ENCODE measurements around the gene DACH1.

DACH1 gene

DNA sequence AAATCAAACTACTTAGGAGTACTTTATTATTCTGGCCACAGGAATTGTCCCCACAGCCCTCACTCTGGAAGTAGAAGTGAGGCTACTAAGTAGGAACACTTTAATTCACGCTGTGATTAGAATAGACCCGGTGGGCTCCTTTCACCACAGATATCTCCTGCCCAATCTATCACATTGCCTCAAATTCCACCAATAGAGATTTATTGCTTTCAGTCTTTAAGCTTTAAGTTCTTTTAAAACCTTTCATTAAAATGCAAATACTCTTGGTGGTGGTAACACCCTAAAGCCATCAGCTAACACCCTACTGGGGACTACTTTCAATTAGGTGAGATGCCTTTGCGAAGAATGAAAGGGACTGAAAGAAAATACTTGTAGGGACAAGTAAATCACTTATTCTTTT is 181.9 kb downstream of the DACH1 start:
- no peak for DNase-seq

- no peak for DNase-seq
These were observed 184.9 kb downstream of the DACH1 start for GRCh38 chr13:71681901-71682613.

- DNase-seq = no peak
These were observed 189.9 kb downstream of the DACH1 start for GRCh38 chr13:71677124-71677523.

DNA sequence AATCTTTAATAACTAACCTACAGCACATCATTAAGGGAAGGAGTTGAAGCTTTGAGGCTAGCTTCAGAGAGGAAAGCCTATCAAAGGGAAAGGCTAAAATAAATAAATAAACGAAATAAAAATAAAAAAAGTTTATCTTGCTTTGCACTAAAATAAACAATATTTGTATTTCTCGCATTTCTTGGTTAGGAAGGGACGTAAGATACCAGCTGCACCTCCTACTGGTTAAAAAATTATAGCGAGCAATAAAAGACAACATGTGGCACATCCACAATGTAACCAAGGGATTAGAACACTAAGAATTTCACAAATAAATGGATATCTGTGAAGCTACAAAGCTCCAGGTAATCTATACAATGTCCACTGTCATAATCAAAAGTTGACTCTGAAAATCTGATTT is 194.5 kb downstream of the DACH1 start:
- DNase-seq = no peak

DNA sequence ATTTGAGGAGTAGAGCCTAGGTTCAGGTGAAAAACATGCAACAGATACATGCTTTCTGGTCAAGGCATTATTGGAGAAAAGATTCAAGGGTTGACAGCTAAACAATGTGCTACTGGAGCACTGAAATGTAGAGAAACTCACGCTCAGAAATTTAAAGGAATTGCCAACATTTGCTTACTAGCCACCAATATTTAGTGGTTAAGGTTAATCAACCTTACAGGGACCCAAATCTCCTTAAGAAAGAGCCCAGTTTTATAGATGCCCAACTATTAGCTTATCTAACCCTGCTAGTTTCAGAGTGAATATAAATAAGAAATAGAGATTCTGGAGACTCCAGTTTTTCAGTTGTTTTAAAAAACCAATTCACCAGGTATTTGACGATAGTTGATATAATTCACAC is 203.6 kb downstream of the DACH1 start:
- DNase-seq = no peak

GRCh38 chr13:71661921-71662320 is 205.1 kb downstream of the DACH1 start:
- no peak for DNase-seq

DNA sequence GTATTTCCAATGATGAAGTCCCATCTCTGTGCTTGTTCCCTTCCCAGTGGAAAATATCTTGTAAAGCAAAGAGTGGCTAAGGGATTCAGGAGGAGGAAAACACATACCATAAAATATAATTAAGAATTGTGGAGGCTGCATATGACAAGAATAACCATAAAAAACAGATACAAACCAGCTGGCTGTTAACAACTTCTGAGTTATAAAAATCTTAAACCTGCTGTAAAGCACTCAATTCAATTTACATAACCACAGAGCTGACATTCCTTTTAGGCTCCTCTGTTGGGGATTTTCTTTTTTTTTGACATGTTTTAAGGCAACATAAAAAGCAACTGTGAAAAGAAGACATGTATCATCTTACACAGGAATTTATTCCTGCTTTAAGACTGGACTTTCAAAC is 207.6 kb downstream of the DACH1 start:
- no peak for DNase-seq

DNA sequence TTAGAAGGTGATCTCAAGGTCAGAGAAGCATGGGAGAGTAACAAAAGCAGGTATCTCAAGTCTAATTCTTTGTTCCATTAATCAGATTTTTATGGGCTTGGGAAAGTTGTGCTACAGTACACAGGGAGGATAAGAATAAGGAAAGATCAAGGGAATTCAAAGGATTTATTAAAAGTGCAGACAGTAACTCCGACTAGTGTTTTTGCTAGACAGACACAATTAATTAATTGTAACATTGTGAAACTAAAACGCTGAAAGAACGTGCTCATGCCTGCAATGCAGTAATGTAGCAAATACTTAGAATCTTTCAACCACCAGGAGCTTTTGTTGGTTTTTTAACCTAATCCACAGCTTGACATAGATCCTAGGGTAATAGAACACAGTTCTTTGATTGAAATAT is 221.5 kb downstream of the DACH1 start:
- DNase-seq = no peak

GRCh38 chr13:71644579-71644978 is 222.4 kb downstream of the DACH1 start:
- DNase-seq = no peak

DNA sequence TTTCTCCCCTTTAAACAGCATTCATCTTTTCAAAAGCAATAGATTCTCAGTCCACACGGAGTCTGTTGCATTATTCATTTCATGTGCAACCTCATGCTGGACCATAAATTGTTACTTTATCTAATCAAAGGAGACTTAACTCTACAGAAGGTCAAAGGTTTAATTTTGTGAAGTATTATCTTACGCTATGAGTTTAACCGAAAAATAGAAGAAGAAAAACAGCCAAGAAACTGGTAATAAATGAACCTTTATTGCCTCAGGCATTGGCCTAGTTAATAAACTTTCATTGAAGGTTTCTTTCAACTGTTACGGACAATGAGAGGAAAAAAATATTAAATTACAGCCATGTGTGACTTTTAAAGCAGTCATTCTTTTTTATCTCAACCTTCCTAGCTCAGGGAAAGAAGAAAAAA is 223.6 kb downstream of the DACH1 start:
- DNase-seq = no peak

DNA sequence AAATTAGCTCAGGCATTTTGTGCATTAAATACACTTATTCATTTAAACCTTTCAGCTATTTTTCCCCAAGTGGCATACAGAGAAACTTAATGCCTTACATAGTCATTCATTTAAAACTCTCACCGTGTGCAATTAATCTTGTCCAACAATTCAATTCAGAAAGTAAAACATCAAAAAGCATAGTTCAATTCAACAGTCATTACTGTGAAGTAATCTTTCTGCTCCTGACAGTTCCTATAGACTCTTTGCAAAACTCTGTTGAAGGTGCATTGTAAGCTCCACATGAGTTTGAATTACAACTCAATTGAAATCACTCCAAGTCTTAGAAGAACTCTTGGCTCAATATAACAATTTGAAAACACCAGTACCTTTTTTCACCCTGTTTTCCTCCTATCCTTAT is 228.3 kb downstream of the DACH1 start:
- no peak for DNase-seq

DNA sequence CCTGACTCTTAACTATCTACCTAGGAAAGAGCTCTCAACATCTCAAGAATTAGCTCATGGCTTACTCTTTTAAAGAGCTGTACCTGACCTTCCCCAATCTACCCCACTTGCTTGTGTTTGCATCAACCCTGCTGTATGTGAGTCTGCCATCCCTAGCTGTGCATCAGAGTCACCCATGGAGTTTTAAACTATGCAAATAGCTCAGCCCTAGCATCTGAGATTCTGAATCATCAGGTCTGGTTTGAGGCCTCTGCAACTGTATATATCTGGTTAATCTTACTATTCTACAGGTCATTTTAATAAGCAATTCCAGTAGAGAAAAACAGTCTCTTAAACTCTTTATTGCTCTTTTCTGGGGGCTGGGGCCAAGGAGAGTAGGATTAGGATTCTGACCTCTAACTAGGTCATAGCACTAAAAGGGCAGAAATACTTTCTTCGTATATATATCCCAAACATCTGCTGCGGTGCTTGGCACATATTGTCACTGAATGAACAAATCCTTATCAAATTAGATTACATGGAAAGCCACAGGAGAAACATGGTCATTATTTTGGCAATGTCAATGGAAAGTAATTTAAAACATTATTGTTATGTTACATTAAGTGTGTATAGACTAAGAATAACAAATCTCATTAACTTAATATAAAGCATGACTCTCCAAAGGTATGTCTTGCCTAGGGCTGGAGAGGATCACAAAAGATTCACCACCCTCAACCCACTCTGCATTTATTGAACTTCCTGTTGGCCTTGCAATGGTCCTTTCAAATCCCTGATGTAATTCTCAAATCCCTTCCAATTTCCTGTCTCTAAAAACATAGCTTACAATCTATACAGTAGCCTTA is 232.2 kb downstream of the DACH1 start:
- no peak for DNase-seq

DNA sequence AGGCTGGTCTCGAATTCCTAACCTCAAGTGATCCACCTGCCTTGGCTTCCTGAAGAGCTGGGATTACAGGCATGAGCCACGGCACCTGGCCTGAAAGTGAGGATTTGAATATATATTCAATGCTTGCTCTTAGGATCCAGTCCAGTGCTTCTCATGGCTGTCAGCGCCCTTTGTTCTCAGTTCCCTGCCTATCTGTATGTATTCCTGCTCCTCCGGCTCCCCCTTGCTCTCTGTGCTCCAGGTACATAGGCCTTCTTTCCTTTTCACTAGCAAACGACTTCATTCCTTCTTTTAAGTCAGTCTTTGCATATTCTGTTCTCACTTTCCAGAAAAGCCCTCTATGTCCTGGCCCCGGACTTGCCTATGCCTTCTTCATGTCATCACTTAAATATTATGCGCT is 232.8 kb downstream of the DACH1 start:
- DNase-seq = no peak

DNA sequence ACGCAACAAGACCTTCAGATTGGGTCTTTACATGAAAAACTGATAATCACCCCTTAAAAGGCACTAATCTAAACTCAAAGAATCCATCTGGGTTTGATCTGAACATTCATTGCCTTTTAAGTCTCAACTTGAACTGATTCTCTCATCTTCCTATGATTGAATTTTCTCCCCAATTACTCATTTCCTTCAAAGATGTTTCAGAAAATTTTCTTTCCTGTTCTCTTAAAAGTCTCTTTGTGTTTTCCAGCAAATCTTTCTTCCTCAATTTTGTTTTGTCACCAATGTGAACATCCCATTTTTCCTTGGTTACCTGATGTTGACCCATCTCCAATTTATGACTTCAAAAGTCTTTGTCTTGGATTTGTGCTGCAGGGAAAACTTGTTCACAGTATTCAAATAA is 234.3 kb downstream of the DACH1 start:
- DNase-seq = no peak

DNA sequence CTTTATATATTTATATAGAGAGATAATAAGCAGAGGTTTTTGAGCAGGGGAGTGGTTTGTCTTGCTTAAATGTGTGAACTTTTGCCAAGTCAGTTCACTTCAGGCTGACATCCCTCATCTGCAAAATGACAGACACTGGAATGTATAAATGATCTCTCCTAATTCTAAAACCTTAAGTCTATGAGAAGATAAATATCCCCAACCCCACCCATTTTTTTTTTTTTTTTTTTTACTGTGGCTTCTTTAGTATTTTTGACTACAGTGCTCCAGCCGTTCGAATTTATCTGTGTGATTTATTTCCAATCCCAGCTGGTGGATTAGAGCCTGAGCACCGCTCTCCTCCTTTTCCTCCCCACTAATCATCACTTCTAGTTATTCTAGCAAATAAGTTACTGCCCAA is 234.8 kb downstream of the DACH1 start:
- DNase-seq = no peak

DNA sequence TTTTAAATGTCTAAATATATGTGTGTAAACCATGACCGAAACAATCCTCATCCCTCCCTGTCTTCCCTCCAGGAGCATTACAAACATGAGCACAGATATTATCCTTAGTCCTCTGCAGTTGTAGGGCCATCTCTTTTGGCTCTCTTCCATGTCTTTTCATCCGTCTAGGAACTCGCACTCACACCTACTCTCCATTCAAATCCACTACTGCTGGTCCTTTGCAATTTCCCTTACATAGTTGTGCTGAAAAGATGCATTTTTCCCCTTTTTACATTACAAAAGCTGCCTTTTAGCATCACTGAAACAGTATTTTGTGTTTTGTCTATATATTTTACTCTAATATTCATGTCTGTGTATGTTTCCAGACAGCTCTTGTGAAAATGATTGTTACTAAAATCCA is 237.8 kb downstream of the DACH1 start:
- DNase-seq = no peak

DNA sequence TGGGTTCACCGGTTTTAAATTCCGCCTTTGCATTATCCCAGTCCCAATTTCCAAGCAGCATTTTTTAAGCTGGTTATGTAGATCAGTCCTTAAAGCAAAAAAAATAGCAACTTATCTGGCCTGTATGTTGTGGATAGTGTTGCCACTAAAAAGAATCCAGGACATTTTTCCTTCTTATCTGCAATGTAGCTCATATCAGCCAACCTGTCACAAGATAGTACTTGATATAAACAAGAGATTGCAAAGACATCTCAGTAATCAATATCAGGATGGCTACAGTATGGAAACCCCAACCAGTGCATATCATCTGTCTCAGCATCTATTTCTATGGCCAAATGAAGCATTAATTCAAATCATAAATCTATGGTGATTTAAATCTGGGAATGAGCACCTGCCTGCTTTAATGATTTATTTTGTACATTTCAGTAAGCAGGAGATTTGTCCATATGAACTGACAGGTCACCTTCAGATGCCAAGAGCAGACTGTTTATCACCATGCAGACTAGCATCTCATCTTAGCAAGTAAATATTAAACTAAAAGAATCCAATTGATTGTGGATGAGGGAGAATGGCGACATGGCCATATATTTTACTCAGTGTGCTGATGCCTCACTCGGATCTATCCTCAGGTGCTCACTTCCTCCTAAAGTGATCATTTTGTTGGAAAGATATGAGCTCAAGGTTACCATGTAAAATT is 240.4 kb downstream of the DACH1 start:
- DNase-seq = no peak

GRCh38 chr13:71625694-71626093 is 241.3 kb downstream of the DACH1 start:
- peak; percentile 28 for DNase-seq

- peak; percentile 33 for DNase-seq
These were observed 242.1 kb downstream of the DACH1 start for GRCh38 chr13:71624653-71625600.

DNA sequence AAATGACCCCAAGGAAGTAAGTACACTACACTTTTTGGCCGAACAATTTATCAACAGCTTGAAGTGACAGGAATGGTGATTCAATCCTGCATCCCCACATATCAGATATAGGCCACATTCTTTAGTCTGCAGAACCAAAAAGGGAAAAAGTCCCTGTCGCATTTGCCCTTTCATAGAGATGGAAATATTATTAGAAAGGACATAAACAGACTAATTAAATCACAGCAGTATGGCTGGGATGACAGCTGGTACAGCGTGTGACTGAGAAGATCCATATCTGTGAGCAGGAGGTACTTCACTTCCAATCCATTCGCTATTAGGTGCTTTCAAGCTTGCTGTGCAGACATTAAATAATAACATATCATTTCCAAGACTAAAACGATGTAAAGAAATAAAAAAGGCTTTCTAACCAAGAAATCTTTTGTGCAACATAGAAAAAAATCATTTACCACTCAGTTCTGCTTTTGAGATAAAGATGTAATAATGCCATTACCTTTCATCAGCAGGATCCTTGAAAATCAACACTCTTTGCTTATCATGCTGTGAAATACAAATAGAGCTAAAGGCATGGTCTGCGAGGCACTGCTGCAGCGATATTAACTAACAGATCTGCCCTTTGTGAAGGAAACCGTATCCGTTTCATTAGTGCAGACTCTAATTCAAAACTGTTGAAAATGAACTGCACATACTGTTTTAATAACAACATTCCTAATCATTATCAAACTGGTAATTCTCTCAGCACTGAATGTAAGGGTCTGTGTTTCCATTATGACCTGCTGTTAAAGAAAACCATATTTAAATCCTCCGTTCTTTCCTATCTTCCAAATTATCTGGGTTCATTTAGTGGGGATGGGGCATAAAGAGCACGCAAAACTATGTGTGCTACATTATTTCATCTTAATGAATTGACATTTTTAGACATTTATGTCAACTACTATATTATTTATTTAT is 245.6 kb downstream of the DACH1 start:
- DNase-seq = no peak

DNA sequence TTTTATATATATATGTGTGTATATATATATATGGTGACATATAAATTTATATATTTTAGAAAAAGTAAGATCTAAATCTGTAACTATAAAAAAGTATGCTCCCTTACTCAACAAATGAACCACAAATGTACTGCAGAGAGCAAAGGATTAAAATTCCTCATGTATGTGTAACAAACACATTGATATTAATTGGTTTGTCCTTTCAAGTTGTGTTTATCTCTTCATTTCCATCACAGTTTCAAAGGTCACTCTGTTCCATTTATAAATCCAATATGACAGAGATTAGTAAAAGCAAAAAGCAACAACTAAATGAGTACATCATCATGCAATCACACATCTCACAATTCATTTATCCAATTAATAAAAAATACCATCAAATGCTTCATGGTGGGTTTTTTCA is 247.9 kb downstream of the DACH1 start:
- no peak for DNase-seq

DNA sequence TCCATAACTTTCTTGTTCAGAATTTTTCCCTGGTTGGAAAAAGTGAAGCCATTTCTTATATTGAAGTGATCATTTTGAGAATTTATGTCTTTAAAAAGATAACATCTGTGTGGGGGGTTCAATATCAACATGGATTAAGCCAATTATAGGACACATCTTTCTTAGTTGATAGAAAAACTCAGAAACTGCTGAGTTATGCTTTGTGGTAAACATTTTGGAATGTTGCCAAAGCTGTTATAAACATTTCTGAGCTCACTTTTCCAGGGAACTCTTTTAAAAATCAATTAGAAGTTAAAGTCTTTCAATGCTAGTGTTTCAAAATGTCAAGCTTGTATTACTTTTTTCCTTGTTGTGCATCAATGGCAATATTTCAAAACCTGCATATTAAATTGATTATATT is 248.8 kb downstream of the DACH1 start:
- DNase-seq = no peak

All from NCI-H226 (cell line).